ENCODE data around the gene IVD. TPM values are rescaled to one million over a fixed set of nuclear protein-coding genes. Genes with fewer than 3 reads are reported as not detected.
A peak's percentile ranks its signal among the peaks of the same experiment; 100 is the strongest.

IVD gene
- total and polyA plus RNA-seq, 4 donors: 16.4 to 63.0 (median 45.0) TPM

- no peak for ATAC-seq (ENCODE audit: low FRiP score)
- no peaks in the 10 kb centered on the region for H3K9me3 ChIP-seq (ENCODE audit: control insufficient read depth, low read length)
- no peaks in the 10 kb centered on the region for H3K4me1 ChIP-seq (ENCODE audit: control insufficient read depth in 1 of 2, insufficient read depth in 2 of 2, low read length in 2 of 2)
- no peak overlapping the region for H3K4me3 ChIP-seq (ENCODE audit: low read length in 2 of 2)
- H3K27ac ChIP-seq (ENCODE audit: low read depth in 1 of 2, low read length in 2 of 2): no peak overlapping the region
- DNase-seq: peak in 1 of 2 donors; percentile 62
- H3K27me3 ChIP-seq (ENCODE audit: control insufficient read depth in 1 of 2, insufficient read depth in 2 of 2, low read length in 1 of 2): no peaks in the 10 kb centered on the region
- H3K36me3 ChIP-seq (ENCODE audit: control insufficient read depth in 1 of 2, insufficient read depth in 2 of 2, low read length in 1 of 2): peaks cover 0 to 3% of the 10 kb centered on the region in 2 donors
- intact Hi-C loops (cut with DNase I): no loop called here
- 78 to 87% methylated on average over 4 of the region's 4 CpGs for WGBS, 2 donors
Measured at GRCh38 chr15:40398413-40398873, 7.2 kb upstream of the IVD start.

DNA sequence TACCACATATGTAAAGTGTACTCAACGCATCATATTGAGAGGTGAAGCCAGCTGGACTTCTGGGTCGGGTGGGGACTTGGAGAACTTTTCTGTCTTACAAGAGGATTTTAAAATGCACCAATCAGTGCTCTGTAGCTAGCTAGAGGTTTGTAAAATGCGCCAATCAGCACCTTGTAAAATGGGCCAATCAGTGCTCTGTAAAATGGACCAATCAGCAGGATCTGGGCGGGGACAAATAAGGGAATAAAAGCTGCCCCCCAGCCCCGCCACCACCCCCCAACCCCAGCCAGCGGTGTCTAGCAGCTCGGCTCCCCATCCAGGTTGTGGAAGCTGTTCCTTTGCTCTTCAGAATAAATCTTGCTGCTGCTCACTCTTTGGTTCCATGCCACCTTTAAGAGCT lies 6.2 kb upstream of the IVD start:
- DNase-seq (no peak), ATAC-seq (ENCODE audit: low FRiP score) (no peak)
- no peaks in the 10 kb centered on the region for H3K36me3 ChIP-seq (ENCODE audit: control insufficient read depth in 1 of 2, insufficient read depth in 2 of 2, low read length in 1 of 2)
- H3K9me3 ChIP-seq (ENCODE audit: control insufficient read depth, low read length): no peaks in the 10 kb centered on the region
- H3K27me3 ChIP-seq (ENCODE audit: control insufficient read depth in 1 of 2, insufficient read depth in 2 of 2, low read length in 1 of 2): no peaks in the 10 kb centered on the region
- H3K4me1 ChIP-seq (ENCODE audit: control insufficient read depth in 1 of 2, insufficient read depth in 2 of 2, low read length in 2 of 2): no peaks in the 10 kb centered on the region
- intact Hi-C loops (cut with DNase I): no loop called here
- no peak overlapping the region for H3K4me3 ChIP-seq (ENCODE audit: low read length in 2 of 2)
- no peak overlapping the region for H3K27ac ChIP-seq (ENCODE audit: low read depth in 1 of 2, low read length in 2 of 2)
- 78 to 86% methylated on average over 7 of the region's 7 CpGs for WGBS, 2 donors

GRCh38 chr15:40407330-40407990 lies 1.9 kb downstream of the IVD start:
- no peak for ATAC-seq (ENCODE audit: low FRiP score)
- H3K4me3 ChIP-seq (ENCODE audit: low read length in 2 of 2): no peak overlapping the region
- H3K36me3 ChIP-seq (ENCODE audit: control insufficient read depth in 1 of 2, insufficient read depth in 2 of 2, low read length in 1 of 2): peaks cover 0 to 9% of the 10 kb centered on the region in 2 donors
- no peak for DNase-seq
- no peaks in the 10 kb centered on the region for H3K4me1 ChIP-seq (ENCODE audit: control insufficient read depth in 1 of 2, insufficient read depth in 2 of 2, low read length in 2 of 2)
- 80 to 83% methylated on average over 8 of the region's 8 CpGs for WGBS, 2 donors
- H3K27me3 ChIP-seq (ENCODE audit: control insufficient read depth in 1 of 2, insufficient read depth in 2 of 2, low read length in 1 of 2): no peaks in the 10 kb centered on the region
- intact Hi-C loops (cut with DNase I): loop anchor here in 1 of 2 donors (5.0 kb wide), 1 partner anchor 40 kb away; no protein-coding TSS in a partner anchor
- H3K9me3 ChIP-seq (ENCODE audit: control insufficient read depth, low read length): no peaks in the 10 kb centered on the region
- H3K27ac ChIP-seq (ENCODE audit: low read depth in 1 of 2, low read length in 2 of 2): no peak overlapping the region

DNA sequence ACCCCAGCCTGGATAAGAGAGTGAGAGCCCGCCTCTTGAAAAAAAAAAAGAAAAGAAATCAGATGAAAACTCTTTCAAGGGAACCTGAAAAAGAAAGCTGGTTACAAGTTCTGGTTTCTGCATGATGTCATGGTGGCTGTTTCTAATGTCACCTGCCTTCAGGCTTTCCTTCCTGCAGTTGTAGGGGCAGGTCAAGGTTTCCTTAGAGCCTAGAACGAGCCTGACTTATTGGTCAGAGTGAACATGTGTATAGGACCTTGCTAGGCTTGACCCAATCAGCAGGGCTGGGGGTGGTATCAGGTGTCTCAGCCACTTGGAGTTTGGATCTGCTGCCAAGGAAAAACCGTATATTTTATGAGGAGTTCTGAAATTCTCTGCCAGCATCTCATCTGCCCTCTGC lies 3.8 kb downstream of the IVD start:
- WGBS, 2 donors: 70 to 84% methylated on average over 3 of the region's 3 CpGs
- no peak overlapping the region for H3K4me3 ChIP-seq (ENCODE audit: low read length in 2 of 2)
- H3K4me1 ChIP-seq (ENCODE audit: control insufficient read depth in 1 of 2, insufficient read depth in 2 of 2, low read length in 2 of 2): no peaks in the 10 kb centered on the region
- H3K36me3 ChIP-seq (ENCODE audit: control insufficient read depth in 1 of 2, insufficient read depth in 2 of 2, low read length in 1 of 2): peaks cover under 1 to 9% of the 10 kb centered on the region in 2 donors
- H3K27me3 ChIP-seq (ENCODE audit: control insufficient read depth in 1 of 2, insufficient read depth in 2 of 2, low read length in 1 of 2): no peaks in the 10 kb centered on the region
- H3K9me3 ChIP-seq (ENCODE audit: control insufficient read depth, low read length): no peaks in the 10 kb centered on the region
- DNase-seq: no peak
- intact Hi-C loops (cut with DNase I): loop anchor here in 1 of 2 donors (5.0 kb wide), 1 partner anchor 42 kb away; no protein-coding TSS in a partner anchor
- no peak overlapping the region for H3K27ac ChIP-seq (ENCODE audit: low read depth in 1 of 2, low read length in 2 of 2)
- ATAC-seq (ENCODE audit: low FRiP score): no peak

- Histone ChIP-seq H3K9me3 (ENCODE audit: control insufficient read depth, low read length) (no peaks in the 10 kb centered on the region), H3K4me1 (ENCODE audit: control insufficient read depth in 1 of 2, insufficient read depth in 2 of 2, low read length in 2 of 2) (no peaks in the 10 kb centered on the region), H3K4me3 (ENCODE audit: low read length in 2 of 2) (no peak overlapping the region), H3K36me3 (ENCODE audit: control insufficient read depth in 1 of 2, insufficient read depth in 2 of 2, low read length in 1 of 2) (peaks cover 5 to 15% of the 10 kb centered on the region in 2 donors), H3K27ac (ENCODE audit: low read depth in 1 of 2, low read length in 2 of 2) (no peak overlapping the region), H3K27me3 (ENCODE audit: control insufficient read depth in 1 of 2, insufficient read depth in 2 of 2, low read length in 1 of 2) (no peaks in the 10 kb centered on the region)
- DNase-seq: no peak
- no peak for ATAC-seq (ENCODE audit: low FRiP score)
- WGBS, 2 donors: 92 to 95% methylated on average over 11 of the region's 11 CpGs
- intact Hi-C loops (cut with DNase I): no loop called here
Measured at GRCh38 chr15:40410476-40410875, 4.9 kb downstream of the IVD start.

DNA sequence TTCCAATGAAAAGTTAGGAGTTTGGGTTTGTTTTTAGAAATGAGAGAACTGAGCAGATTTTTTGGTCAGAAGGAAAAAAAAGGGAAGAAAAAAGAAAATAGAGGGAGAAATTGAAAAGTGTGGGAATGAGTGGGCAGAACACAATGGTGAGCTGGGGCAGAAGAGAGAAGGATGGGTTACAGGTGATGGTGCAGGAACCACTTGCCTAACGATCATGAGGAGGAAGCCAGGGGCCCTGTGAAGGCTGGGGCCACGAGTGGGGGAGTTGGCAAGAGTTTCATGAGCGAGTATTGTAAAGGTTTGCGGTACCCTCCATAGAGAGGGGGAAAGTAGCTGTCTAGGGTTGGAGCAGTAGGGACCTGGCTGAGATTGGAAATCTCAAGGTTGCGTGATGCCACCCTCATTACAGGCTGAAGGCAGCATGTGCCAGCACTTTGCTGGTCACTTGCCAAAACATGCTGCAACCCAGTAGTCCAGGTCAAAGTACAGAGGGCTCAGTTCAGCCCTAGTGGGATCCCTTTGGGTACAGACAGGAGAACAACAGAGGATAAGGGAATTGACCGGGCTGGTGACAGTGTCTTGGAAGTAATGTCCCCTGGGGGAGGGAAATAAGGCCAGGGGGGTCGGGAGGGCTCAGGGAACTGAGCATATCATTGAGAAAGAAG lies 6.6 kb downstream of the IVD start:
- Histone ChIP-seq H3K36me3 (ENCODE audit: control insufficient read depth in 1 of 2, insufficient read depth in 2 of 2, low read length in 1 of 2) (peaks cover 10 to 20% of the 10 kb centered on the region in 2 donors), H3K4me3 (ENCODE audit: low read length in 2 of 2) (no peak overlapping the region), H3K27ac (ENCODE audit: low read depth in 1 of 2, low read length in 2 of 2) (no peak overlapping the region), H3K27me3 (ENCODE audit: control insufficient read depth in 1 of 2, insufficient read depth in 2 of 2, low read length in 1 of 2) (no peaks in the 10 kb centered on the region), H3K9me3 (ENCODE audit: control insufficient read depth, low read length) (no peaks in the 10 kb centered on the region), H3K4me1 (ENCODE audit: control insufficient read depth in 1 of 2, insufficient read depth in 2 of 2, low read length in 2 of 2) (no peaks in the 10 kb centered on the region)
- ATAC-seq (ENCODE audit: low FRiP score) (no peak), DNase-seq (no peak)
- WGBS, 2 donors: 85 to 88% methylated on average over 7 of the region's 7 CpGs
- intact Hi-C loops (cut with DNase I): no loop called here

GRCh38 chr15:40413036-40413435 lies 7.4 kb downstream of the IVD start:
- WGBS, 2 donors: 90 to 91% methylated on average over 9 of the region's 9 CpGs
- DNase-seq: no peak
- no peaks in the 10 kb centered on the region for H3K27me3 ChIP-seq (ENCODE audit: control insufficient read depth in 1 of 2, insufficient read depth in 2 of 2, low read length in 1 of 2)
- intact Hi-C loops (cut with DNase I): no loop called here
- H3K4me1 ChIP-seq (ENCODE audit: control insufficient read depth in 1 of 2, insufficient read depth in 2 of 2, low read length in 2 of 2): no peaks in the 10 kb centered on the region
- no peak overlapping the region for H3K4me3 ChIP-seq (ENCODE audit: low read length in 2 of 2)
- H3K9me3 ChIP-seq (ENCODE audit: control insufficient read depth, low read length): no peaks in the 10 kb centered on the region
- no peak overlapping the region for H3K27ac ChIP-seq (ENCODE audit: low read depth in 1 of 2, low read length in 2 of 2)
- no peak for ATAC-seq (ENCODE audit: low FRiP score)
- H3K36me3 ChIP-seq (ENCODE audit: control insufficient read depth in 1 of 2, insufficient read depth in 2 of 2, low read length in 1 of 2): peaks cover 10 to 20% of the 10 kb centered on the region in 2 donors

DNA sequence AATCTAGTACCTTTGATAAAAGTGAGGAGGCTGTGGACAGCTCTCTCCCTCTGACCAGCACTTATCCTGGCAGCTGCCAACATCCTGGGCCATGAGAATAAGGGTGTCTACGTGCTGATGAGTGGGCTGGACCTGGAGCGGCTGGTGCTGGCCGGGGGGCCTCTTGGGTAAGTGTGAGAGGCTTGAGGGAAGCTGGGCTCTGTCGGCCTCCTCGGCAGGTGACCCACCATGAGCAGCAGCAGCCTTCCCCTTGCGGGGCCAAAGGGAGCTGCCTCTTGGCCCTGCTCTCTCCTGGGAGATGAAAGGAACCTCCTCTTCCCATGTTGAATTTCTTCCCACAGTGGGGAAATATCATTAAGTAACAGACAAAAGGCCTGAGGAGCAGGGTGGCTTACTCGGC lies 9.2 kb downstream of the IVD start:
- ATAC-seq (ENCODE audit: low FRiP score) (no peak), DNase-seq (no peak)
- peaks cover 10 to 20% of the 10 kb centered on the region in 2 donors for H3K36me3 ChIP-seq (ENCODE audit: control insufficient read depth in 1 of 2, insufficient read depth in 2 of 2, low read length in 1 of 2)
- H3K4me3 ChIP-seq (ENCODE audit: low read length in 2 of 2): no peak overlapping the region
- H3K27ac ChIP-seq (ENCODE audit: low read depth in 1 of 2, low read length in 2 of 2): no peak overlapping the region
- WGBS, 2 donors: 82 to 94% methylated on average over 7 of the region's 7 CpGs
- no peaks in the 10 kb centered on the region for H3K27me3 ChIP-seq (ENCODE audit: control insufficient read depth in 1 of 2, insufficient read depth in 2 of 2, low read length in 1 of 2)
- intact Hi-C loops (cut with DNase I): no loop called here
- H3K9me3 ChIP-seq (ENCODE audit: control insufficient read depth, low read length): no peaks in the 10 kb centered on the region
- H3K4me1 ChIP-seq (ENCODE audit: control insufficient read depth in 1 of 2, insufficient read depth in 2 of 2, low read length in 2 of 2): no peaks in the 10 kb centered on the region

DNA sequence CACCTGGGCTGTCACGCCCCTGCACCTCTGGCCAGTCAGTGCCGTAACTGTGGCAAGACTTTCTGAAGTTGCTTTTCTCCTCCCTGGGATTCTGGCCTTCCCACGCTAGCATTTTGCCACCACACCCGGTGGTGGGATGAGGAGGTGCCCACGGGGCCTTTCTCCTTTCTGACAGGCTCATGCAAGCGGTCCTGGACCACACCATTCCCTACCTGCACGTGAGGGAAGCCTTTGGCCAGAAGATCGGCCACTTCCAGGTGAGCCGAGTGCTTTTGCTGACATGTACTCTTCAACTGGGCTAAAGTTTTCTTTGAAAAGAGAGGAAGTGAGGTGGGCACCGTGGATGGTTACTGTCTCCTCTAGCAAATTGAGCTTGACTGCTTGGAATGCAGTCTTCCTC lies 9.6 kb downstream of the IVD start:
- intact Hi-C loops (cut with DNase I): no loop called here
- peaks cover 10 to 20% of the 10 kb centered on the region in 2 donors for H3K36me3 ChIP-seq (ENCODE audit: control insufficient read depth in 1 of 2, insufficient read depth in 2 of 2, low read length in 1 of 2)
- H3K4me3 ChIP-seq (ENCODE audit: low read length in 2 of 2): no peak overlapping the region
- H3K9me3 ChIP-seq (ENCODE audit: control insufficient read depth, low read length): no peaks in the 10 kb centered on the region
- WGBS, 2 donors: 87 to 89% methylated on average over 10 of the region's 10 CpGs
- ATAC-seq (ENCODE audit: low FRiP score): no peak
- H3K27me3 ChIP-seq (ENCODE audit: control insufficient read depth in 1 of 2, insufficient read depth in 2 of 2, low read length in 1 of 2): no peaks in the 10 kb centered on the region
- H3K27ac ChIP-seq (ENCODE audit: low read depth in 1 of 2, low read length in 2 of 2): no peak overlapping the region
- H3K4me1 ChIP-seq (ENCODE audit: control insufficient read depth in 1 of 2, insufficient read depth in 2 of 2, low read length in 2 of 2): no peaks in the 10 kb centered on the region
- DNase-seq: no peak
